ENCODE measurements around the gene GPX8. TPM values are rescaled to one million over a fixed set of nuclear protein-coding genes. Genes with fewer than 3 reads are reported as not detected.

GPX8 gene, protein sequence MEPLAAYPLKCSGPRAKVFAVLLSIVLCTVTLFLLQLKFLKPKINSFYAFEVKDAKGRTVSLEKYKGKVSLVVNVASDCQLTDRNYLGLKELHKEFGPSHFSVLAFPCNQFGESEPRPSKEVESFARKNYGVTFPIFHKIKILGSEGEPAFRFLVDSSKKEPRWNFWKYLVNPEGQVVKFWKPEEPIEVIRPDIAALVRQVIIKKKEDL
- total RNA-seq, result 80.4 and 84.5 TPM in 2 replicates

DNA sequence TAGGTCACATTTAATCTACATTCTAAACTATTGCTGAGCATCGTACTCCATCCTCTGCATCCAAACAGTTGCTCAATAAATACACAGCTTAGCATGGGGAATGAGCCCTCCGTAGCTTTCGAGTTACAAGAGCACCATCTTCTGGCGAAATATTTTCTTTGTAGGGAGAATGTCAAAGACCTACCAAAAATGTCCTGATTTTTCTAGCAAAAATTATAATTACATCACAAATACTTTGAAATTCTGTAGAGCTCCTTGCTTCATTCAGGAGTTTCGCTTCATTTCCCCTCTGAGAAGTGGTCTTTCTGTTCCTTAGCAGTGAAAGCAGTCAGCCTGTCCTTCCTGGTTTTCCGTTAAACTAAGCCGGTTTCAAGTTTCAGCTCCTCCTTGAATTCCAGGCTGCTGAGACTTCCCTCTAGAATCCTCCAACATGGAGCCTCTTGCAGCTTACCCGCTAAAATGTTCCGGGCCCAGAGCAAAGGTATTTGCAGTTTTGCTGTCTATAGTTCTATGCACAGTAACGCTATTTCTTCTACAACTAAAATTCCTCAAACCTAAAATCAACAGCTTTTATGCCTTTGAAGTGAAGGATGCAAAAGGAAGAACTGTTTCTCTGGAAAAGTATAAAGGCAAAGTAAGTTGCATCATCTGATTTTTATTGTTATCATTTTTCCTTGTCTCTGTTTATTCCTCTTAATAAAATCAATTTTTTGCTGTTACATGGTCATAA is at the start of gene GPX8:
Gene GPX8 (plus strand): TSS at position 409 of the 730 bp plus-strand sequence. CDS start 22 bp downstream, at position 431.

GRCh38 chr5:55172937-55173686 is 13.1 kb downstream of the GPX8 start, which contains the start of gene CDC20B:
Gene CDC20B, minus strand, starts transcription at chr5:55173177. Its CDS starts 177 bp downstream, at chr5:55173000.

Small RNA genes lying within 50 kb of the gene (small RNA-seq; reads per million reads assigned to genes)
- 0.66 reads per million, percentile 42 among the genes with 10 or more reads in this experiment for gene MIR449A
- not detected for gene MIR449B
- 0.77 reads per million, percentile 48 among the genes with 10 or more reads in this experiment for gene MIR449C

Other genes with a start within 250 kb of the GPX8 start
- gene ESM1, start 174.6 kb upstream of the GPX8 start, total RNA-seq, result 181 and 274 TPM in 2 replicates
- not detected in 2 replicates for gene GZMK, start 135.9 kb upstream of the GPX8 start, total RNA-seq
- 0.33 TPM in 1 of 2 replicates, not detected in the other for gene GZMA, start 57.5 kb upstream of the GPX8 start, total RNA-seq
- under 0.01 and 0.19 TPM in 2 replicates for gene CDC20B, start 13.0 kb downstream of the GPX8 start, total RNA-seq
- not detected in 2 replicates for gene MCIDAS, start 67.1 kb downstream of the GPX8 start, total RNA-seq
- 0.33 and 0.48 TPM in 2 replicates for gene CCNO, start 73.4 kb downstream of the GPX8 start, total RNA-seq
- gene DHX29, start 147.5 kb downstream of the GPX8 start, total RNA-seq, result 26.8 and 39.6 TPM in 2 replicates
- 88.4 and 95.0 TPM in 2 replicates for gene MTREX, start 147.8 kb downstream of the GPX8 start, total RNA-seq